ENCODE data around the gene FGGY. TPM values are rescaled to one million over a fixed set of nuclear protein-coding genes. Genes with fewer than 3 reads are reported as not detected.
"Not testable (repeated sequence)": the region's sequence is repeated elsewhere in the genome, so short reads cannot be mapped to it uniquely, and the experiment has no call there.

The FGGY gene
- total RNA-seq, 4 donors from 2014 or later, result 24.9 to 35.9 (median 30.5) TPM

DNA sequence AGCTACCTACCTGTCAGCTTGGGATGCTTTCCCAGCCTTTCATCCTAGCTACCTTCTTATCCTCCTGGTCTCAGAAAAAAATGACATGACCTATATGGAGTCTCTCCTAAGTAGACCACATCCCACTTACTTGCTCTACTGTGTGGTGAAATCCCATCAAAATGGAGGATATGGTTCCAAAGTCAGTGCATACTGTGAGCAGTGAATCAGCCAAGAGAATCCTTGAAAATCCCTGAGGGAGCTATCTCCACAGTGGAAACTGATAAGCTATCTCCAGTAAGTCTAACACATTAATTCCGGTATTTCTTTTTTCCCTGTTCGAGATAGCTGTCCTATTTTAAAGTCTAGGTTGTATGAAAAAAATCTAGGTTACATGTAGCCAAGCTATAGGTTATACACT, 189.7 kb downstream of the FGGY start:
- in situ Hi-C loops (cut with MboI; ENCODE audit: low sequenced_read_pairs in 4 of 4), result no loop called here
- TF ChIP-seq, protein P1, sequence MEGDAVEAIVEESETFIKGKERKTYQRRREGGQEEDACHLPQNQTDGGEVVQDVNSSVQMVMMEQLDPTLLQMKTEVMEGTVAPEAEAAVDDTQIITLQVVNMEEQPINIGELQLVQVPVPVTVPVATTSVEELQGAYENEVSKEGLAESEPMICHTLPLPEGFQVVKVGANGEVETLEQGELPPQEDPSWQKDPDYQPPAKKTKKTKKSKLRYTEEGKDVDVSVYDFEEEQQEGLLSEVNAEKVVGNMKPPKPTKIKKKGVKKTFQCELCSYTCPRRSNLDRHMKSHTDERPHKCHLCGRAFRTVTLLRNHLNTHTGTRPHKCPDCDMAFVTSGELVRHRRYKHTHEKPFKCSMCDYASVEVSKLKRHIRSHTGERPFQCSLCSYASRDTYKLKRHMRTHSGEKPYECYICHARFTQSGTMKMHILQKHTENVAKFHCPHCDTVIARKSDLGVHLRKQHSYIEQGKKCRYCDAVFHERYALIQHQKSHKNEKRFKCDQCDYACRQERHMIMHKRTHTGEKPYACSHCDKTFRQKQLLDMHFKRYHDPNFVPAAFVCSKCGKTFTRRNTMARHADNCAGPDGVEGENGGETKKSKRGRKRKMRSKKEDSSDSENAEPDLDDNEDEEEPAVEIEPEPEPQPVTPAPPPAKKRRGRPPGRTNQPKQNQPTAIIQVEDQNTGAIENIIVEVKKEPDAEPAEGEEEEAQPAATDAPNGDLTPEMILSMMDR (IDR thresholded peaks at IDR 0.05 in 4 of 5, conservative IDR thresholded peaks at IDR 0.05 in 1 of 5), result no peak
- no peak for TF ChIP-seq POLR2A (IDR thresholded peaks at IDR 0.05)

DNA sequence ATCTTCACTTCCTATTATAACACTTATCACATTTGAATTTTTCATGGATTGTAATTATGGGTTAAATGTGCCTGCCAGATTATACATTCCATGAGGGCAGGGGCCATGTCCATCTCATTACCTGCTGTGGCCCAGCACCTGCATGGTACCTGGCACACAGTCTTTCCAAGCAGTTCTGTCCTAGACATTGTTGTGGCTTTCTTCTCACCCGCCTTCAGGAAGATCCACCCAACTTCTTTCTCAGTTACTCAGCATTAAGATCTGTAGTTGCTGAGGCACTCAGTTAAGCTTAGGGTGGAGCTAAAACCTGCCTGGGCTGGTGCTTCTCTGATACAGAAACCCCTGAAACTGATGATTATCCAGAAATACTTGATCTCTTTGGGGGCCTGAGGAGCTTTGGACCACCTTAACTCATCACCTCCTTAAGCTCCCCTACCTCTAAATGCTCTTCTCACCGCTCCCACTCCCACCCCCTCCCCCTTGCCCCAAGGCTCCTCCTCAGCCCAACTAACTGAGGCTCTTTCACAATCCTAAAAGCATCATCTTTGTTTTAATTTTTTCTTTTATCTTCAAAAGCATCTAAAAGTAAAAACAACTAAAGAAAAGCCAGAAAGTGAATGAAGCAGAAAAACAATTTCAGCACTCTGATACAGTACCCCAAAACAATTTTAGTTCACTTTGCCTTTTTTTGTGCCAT, 190.6 kb downstream of the FGGY start:
- TF ChIP-seq, protein P1 (IDR thresholded peaks at IDR 0.05 in 4 of 5, conservative IDR thresholded peaks at IDR 0.05 in 1 of 5), result no peak
- TF ChIP-seq POLR2A (IDR thresholded peaks at IDR 0.05), result no peak
- Histone ChIP-seq H3K27me3 (no peaks in the 10 kb centered on the region), H3K27ac (no peak overlapping the region), H3K36me3 (no peaks in the 10 kb centered on the region), H3K4me1 (peaks cover under 1 to 26% of the 10 kb centered on the region in 2 donors), H3K9me3 (no peaks in the 10 kb centered on the region), H3K4me3 (no peak overlapping the region)
- ATAC-seq (no peak), DNase-seq (no peak)
- in situ Hi-C loops (cut with MboI; ENCODE audit: low sequenced_read_pairs in 4 of 4) (no loop called here), intact Hi-C loops (cut with DNase I; ENCODE audit: low total_unique reads) (no loop called here)

More for the DNA sequence above, 189.7 kb downstream of the FGGY start:
- Histone ChIP-seq H3K27me3 (no peaks in the 10 kb centered on the region), H3K4me3 (no peak overlapping the region), H3K9me3 (no peaks in the 10 kb centered on the region), H3K36me3 (no peaks in the 10 kb centered on the region), H3K4me1 (peaks cover 9 to 33% of the 10 kb centered on the region in 2 donors), H3K27ac (no peak overlapping the region)
- intact Hi-C loops (cut with DNase I; ENCODE audit: low total_unique reads), result no loop called here
- no peak for ATAC-seq
- DNase-seq, result no peak

DNA sequence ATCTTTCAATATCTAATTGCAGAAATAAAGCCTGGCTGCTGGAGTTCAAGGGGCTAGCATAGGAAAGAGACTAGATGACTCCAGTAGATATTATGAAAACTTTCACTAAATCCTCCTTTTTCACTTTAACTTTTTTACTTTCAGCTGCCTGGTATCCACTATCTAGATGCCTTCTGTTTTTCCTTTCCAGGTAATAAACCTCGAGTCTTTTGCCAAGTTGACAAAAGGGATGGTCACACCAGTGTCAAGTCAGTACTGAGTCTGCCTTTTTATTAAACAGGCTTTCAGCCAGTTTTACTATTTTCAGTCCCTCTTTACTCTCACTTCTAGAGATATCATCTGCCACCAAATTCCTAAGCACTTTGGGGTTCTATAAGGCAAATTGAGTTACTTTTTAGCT, 195.6 kb downstream of the FGGY start:
- Histone ChIP-seq H3K4me3 (no peak overlapping the region), H3K4me1 (peaks cover 0 to 4% of the 10 kb centered on the region in 2 donors), H3K27me3 (no peaks in the 10 kb centered on the region), H3K27ac (no peak overlapping the region), H3K36me3 (no peaks in the 10 kb centered on the region), H3K9me3 (no peaks in the 10 kb centered on the region)
- in situ Hi-C loops (cut with MboI; ENCODE audit: low sequenced_read_pairs in 4 of 4) (no loop called here), intact Hi-C loops (cut with DNase I; ENCODE audit: low total_unique reads) (no loop called here)
- TF ChIP-seq POLR2A (IDR thresholded peaks at IDR 0.05), result no peak
- TF ChIP-seq, protein P1 (IDR thresholded peaks at IDR 0.05 in 4 of 5, conservative IDR thresholded peaks at IDR 0.05 in 1 of 5), result no peak
- ATAC-seq (no peak), DNase-seq (no peak)

DNA sequence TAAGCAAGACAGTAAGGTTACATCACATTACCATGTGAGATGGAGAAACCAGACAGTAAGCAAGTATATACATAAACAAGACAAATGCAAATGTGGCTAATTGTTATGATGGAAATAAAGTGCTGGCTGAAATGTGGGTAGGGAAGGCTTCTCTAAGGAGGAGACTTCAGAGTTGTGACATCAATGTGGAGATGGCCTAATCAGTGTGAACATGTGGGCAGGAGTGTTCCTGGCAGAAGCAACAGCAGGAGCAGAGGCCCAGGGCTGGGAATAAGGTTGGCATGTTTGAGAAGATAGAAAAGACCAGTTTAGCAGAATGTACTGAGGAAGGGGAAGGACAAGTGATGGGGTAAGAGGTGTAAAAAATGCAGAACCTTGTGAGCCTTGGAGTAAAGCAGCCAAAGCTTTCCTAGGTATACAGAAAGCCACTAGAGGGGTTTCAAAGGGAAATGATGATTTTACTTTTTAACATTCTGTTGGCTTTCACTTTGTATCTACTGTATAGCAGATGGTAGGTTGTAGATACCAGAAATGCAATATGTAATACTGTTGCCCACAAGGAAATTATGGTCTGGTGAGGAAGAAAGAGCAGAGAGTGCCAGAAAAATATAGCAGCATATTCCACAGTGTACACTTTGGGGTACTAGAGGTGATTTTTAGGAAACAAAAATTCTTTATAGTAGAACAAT, 197.4 kb downstream of the FGGY start:
- intact Hi-C loops (cut with DNase I; ENCODE audit: low total_unique reads) (no loop called here), in situ Hi-C loops (cut with MboI; ENCODE audit: low sequenced_read_pairs in 4 of 4) (no loop called here)
- no peak for TF ChIP-seq POLR2A (IDR thresholded peaks at IDR 0.05)
- TF ChIP-seq, protein P1 (IDR thresholded peaks at IDR 0.05 in 4 of 5, conservative IDR thresholded peaks at IDR 0.05 in 1 of 5), result no peak
- peak overlapping the region in 1 of 4 donors; percentile 3 for H3K27ac ChIP-seq
- H3K9me3 ChIP-seq, result no peaks in the 10 kb centered on the region
- H3K4me1 ChIP-seq, result peaks cover 7 to 16% of the 10 kb centered on the region in 2 donors
- no peaks in the 10 kb centered on the region for H3K27me3 ChIP-seq
- peak in 1 of 2 donors; percentile 53 for DNase-seq
- no peaks in the 10 kb centered on the region for H3K36me3 ChIP-seq
- H3K4me3 ChIP-seq, result no peak overlapping the region
- peak; percentile 66 to 75 for ATAC-seq

DNA sequence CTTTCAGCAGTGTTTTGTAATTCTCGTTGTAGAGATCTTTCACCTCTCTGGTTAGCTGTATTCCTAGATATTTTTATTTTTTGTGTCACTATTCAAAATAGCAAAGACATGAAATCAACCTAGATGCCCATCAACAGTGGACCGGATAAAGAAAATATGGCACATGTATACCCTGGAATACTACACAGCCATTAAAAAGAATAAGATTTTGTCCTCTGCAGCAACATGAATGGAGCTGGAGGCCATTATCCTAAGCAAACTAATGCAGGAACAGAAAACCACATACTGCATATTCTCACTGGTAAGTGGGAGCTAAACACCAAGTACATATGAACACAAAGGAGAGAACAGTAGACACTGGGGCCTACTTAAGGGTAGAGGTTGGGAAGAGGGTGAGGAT, 199.3 kb downstream of the FGGY start:
- H3K4me3 ChIP-seq; DNase-seq; in situ Hi-C loops (cut with MboI; ENCODE audit: low sequenced_read_pairs in 4 of 4); H3K27me3 ChIP-seq; H3K27ac ChIP-seq; H3K9me3 ChIP-seq; ATAC-seq; H3K36me3 ChIP-seq: not testable (repeated sequence)
- peaks cover 18 to 27% of the 10 kb centered on the region in 2 donors for H3K4me1 ChIP-seq
- intact Hi-C loops (cut with DNase I; ENCODE audit: low total_unique reads), result loop anchor here (5.0 kb wide), 1 partner anchor 69 kb away; no protein-coding TSS in a partner anchor
